Smooth muscle cell (in vitro differentiated cells): ENCODE results near the gene MYOM1. TPM values are rescaled to one million over a fixed set of nuclear protein-coding genes. Genes with fewer than 3 reads are reported as not detected.

Source experiments
- DNase-seq: peaks from one replicate; lab custom pipeline; 2025; ENCODE audit not compliant: unreplicated experiment; lab: John Stamatoyannopoulos, UW
- H2AFZ ChIP-seq: fragments of 200-600 bp; sonication (generic); 2 replicates; pipeline ENCODE4 v1.6.0; 2016; ENCODE audit warnings: antibody characterized with exemption, low read depth, mild to moderate bottlenecking
- H3F3A ChIP-seq: fragments of 200-600 bp; sonication (generic); 2 replicates; pipeline ENCODE4 v1.6.0; 2017; ENCODE audit warnings: antibody characterized with exemption, low read depth
- H3K27ac ChIP-seq: fragments of 200-600 bp; sonication (generic); 2 replicates; pipeline ENCODE4 v1.5.1; 2016; ENCODE audit warnings: low read depth, mild to moderate bottlenecking
- H3K27me3 ChIP-seq: fragments of 200-600 bp; sonication (generic); 2 replicates; pipeline ENCODE4 v1.6.1; 2016; ENCODE audit warnings: low read depth, mild to moderate bottlenecking
- H3K36me3 ChIP-seq: fragments of 200-600 bp; sonication (generic); 2 replicates; pipeline ENCODE4 v1.5.1; 2016; ENCODE audit warnings: low read depth
- H3K4me1 ChIP-seq: fragments of 200-600 bp; sonication (generic); 2 replicates; pipeline ENCODE4 v1.5.1; 2016; ENCODE audit warnings: low read depth
- H3K4me2 ChIP-seq: fragments of 200-600 bp; sonication (generic); 2 replicates; pipeline ENCODE4 v1.6.0; 2016; ENCODE audit warnings: mild to moderate bottlenecking
- H3K4me3 ChIP-seq: fragments of 200-600 bp; sonication (generic); 2 replicates; pipeline ENCODE4 v1.5.1; 2016; ENCODE audit warnings: mild to moderate bottlenecking
- H3K79me2 ChIP-seq: fragments of 200-600 bp; sonication (generic); 2 replicates; pipeline ENCODE4 v1.6.0; 2016; ENCODE audit warnings: low read depth, mild to moderate bottlenecking
- H3K9ac ChIP-seq: fragments of 200-600 bp; sonication (generic); 2 replicates; pipeline ENCODE4 v1.6.0; 2016; ENCODE audit warnings: low read depth
- H3K9me3 ChIP-seq: fragments of 200-600 bp; sonication (generic); replicated peaks from 2 replicates; pipeline ENCODE4 v1.5.1; 2016; ENCODE audit warnings: low read depth
- H4K20me1 ChIP-seq: fragments of 200-600 bp; sonication (generic); 2 replicates; pipeline ENCODE4 v1.6.0; 2016; ENCODE audit warnings: low read depth
- CTCF ChIP-seq: fragments of 200-600 bp; sonication (generic); IDR thresholded peaks from 2 replicates; pipeline ENCODE4 v1.5.1; 2017; ENCODE audit warnings: borderline replicate concordance, mild to moderate bottlenecking, antibody characterized with exemption; ENCODE audit not compliant: insufficient read depth, poor library complexity, severe bottlenecking
- WGBS: methylation state at CpG from one replicate; pipeline ENCODE4 v1.1.7; 2016; ENCODE audit warnings: low lambda C conversion rate; 5-methylcytosine and 5-hydroxymethylcytosine counted together
- polyA plus RNA-seq: library from polyadenylated mRNA; unstranded; fragments of >200 nt; fragmentation: Nextera tagmentation; extraction: Ambion mirVana; gene quantifications from 2 replicates; pipeline ENCODE4 v1.2.1, GENCODE V29; 2016
- total RNA-seq: library from RNA; depleted of rRNA; stranded (reverse); fragments of >200 nt; gene quantifications from 2 replicates; pipeline ENCODE4 v1.2.3, GENCODE V29; 2014

The MYOM1 gene
- total and polyA plus RNA-seq, 2 experiments from 2014 or later, result 0.40 to 0.87 TPM

GRCh38 chr18:3193331-3193730 lies 26.4 kb downstream of the MYOM1 start:
- no peaks in the 10 kb centered on the region for H4K20me1 ChIP-seq
- no peaks in the 10 kb centered on the region for H3F3A ChIP-seq
- H2AFZ ChIP-seq, result no peak overlapping the region
- 87% methylated on average over 1 of the region's 1 CpG for WGBS
- H3K79me2 ChIP-seq, result no peaks in the 10 kb centered on the region
- no peaks in the 10 kb centered on the region for H3K9me3 ChIP-seq
- no peaks in the 10 kb centered on the region for H3K36me3 ChIP-seq
- H3K27ac ChIP-seq, result no peak overlapping the region
- H3K27me3 ChIP-seq, result no peaks in the 10 kb centered on the region
- H3K4me1 ChIP-seq, result no peaks in the 10 kb centered on the region
- H3K4me2 ChIP-seq, result no peak overlapping the region
- no peak overlapping the region for H3K4me3 ChIP-seq
- TF ChIP-seq CTCF, result no peak
- DNase-seq, result no peak
- H3K9ac ChIP-seq, result no peak overlapping the region

GRCh38 chr18:3192752-3193151 lies 27.0 kb downstream of the MYOM1 start:
- WGBS, result 90% methylated on average over 2 of the region's 2 CpGs
- no peak for TF ChIP-seq CTCF
- no peaks in the 10 kb centered on the region for H3K4me1 ChIP-seq
- no peak overlapping the region for H3K27ac ChIP-seq
- no peaks in the 10 kb centered on the region for H4K20me1 ChIP-seq
- no peaks in the 10 kb centered on the region for H3K27me3 ChIP-seq
- no peaks in the 10 kb centered on the region for H3K9me3 ChIP-seq
- no peaks in the 10 kb centered on the region for H3F3A ChIP-seq
- DNase-seq, result no peak
- no peaks in the 10 kb centered on the region for H3K36me3 ChIP-seq
- no peak overlapping the region for H3K4me3 ChIP-seq
- H3K79me2 ChIP-seq, result no peaks in the 10 kb centered on the region
- no peak overlapping the region for H2AFZ ChIP-seq
- H3K9ac ChIP-seq, result no peak overlapping the region
- no peak overlapping the region for H3K4me2 ChIP-seq

DNA sequence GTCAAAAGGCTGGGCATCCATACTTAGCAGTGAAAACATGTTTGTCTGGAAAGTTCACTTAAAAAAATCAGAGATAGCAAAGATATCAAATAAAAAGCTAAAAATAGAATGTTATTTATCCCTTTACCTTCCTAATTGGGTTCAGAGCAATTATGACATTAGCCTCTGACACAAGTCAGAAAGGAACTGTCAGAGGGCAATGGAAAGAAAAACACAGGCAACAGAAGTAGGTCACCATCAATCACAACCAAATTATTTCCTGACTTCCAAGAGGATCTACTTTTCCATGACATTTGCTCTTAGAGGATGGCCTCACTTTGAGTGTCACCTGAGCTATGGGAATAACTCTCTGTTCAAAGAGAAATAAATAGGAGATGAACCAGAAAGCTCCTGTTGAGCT lies 27.5 kb downstream of the MYOM1 start:
- Histone ChIP-seq H3F3A (no peaks in the 10 kb centered on the region), H3K4me1 (no peaks in the 10 kb centered on the region), H3K4me3 (no peak overlapping the region), H3K9me3 (no peaks in the 10 kb centered on the region), H3K36me3 (no peaks in the 10 kb centered on the region), H4K20me1 (no peaks in the 10 kb centered on the region), H3K27me3 (no peaks in the 10 kb centered on the region), H3K9ac (no peak overlapping the region), H2AFZ (no peak overlapping the region), H3K79me2 (no peaks in the 10 kb centered on the region), H3K4me2 (no peak overlapping the region), H3K27ac (no peak overlapping the region)
- TF ChIP-seq CTCF, result no peak
- DNase-seq, result no peak

DNA sequence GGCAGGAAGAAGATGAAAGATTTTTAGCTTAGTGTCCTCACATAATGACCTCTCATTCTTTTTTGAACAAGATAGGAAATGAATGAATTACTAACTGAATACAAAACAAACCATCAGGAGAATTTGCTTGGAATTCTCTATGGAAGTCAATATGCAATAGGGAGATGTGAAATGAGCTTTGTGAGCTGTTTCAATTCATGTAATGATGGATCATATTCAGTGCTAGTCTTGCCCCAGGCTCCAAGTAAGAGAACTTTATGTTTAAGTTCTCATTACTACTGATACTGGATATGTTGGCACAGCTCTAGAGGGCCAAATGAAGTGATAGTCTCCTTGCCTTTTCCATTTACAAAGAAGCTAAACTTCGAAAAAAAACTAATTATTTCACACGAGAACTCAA lies 29.2 kb downstream of the MYOM1 start:
- H4K20me1 ChIP-seq, result no peaks in the 10 kb centered on the region
- H2AFZ ChIP-seq, result no peak overlapping the region
- TF ChIP-seq CTCF, result no peak
- 93% methylated on average over 2 of the region's 2 CpGs for whole genome bisulfite sequencing
- H3K9ac ChIP-seq, result no peak overlapping the region
- H3K36me3 ChIP-seq, result no peaks in the 10 kb centered on the region
- H3K9me3 ChIP-seq, result no peaks in the 10 kb centered on the region
- H3K79me2 ChIP-seq, result no peaks in the 10 kb centered on the region
- H3F3A ChIP-seq, result no peaks in the 10 kb centered on the region
- no peak overlapping the region for H3K4me2 ChIP-seq
- no peak overlapping the region for H3K4me3 ChIP-seq
- H3K27me3 ChIP-seq, result no peaks in the 10 kb centered on the region
- H3K27ac ChIP-seq, result no peak overlapping the region
- DNase-seq, result no peak
- H3K4me1 ChIP-seq, result no peaks in the 10 kb centered on the region
